Mucosa of descending colon (tissue), 3 donors: ENCODE measurements around the gene FES. TPM values are rescaled to one million over a fixed set of nuclear protein-coding genes. Genes with fewer than 3 reads are reported as not detected.

ENCODE experiments used
- ATAC-seq: fragments of 200-7000 bp; cut with Tn5 transposase; one replicate; pipeline ENCODE4 v1.9.1; 2020; ENCODE audit warnings: mild to moderate bottlenecking, moderate library complexity
- DNase-seq, 3 donors: peaks; one replicate each; pipeline ENCODE4 v3.0.0-alpha.2; 2020
- H3K36me3 ChIP-seq: fragments of 200-600 bp; one replicate; pipeline ENCODE4 v1.8.0; 2021; ENCODE audit warnings: low read depth, mild to moderate bottlenecking
- H3K4me1 ChIP-seq: fragments of 200-600 bp; one replicate; pipeline ENCODE4 v1.8.0; 2021; ENCODE audit warnings: low read depth, mild to moderate bottlenecking
- H3K4me3 ChIP-seq: fragments of 200-600 bp; one replicate; pipeline ENCODE4 v1.8.0; 2021; ENCODE audit warnings: mild to moderate bottlenecking
- H3K9me3 ChIP-seq: fragments of 200-600 bp; one replicate; pipeline ENCODE4 v1.8.0; 2021; ENCODE audit warnings: mild to moderate bottlenecking
- intact Hi-C, 2 donors: fragments of 100-400 bp; cut with DNase I in 1 of 2; cut with micrococcal nuclease in 1 of 2; formaldehyde crosslinking; loops; one replicate each; pipeline versions ENCODE4 v1.11.0 to v1.11.1; 2022; cut with DNase I, micrococcal nuclease
- total RNA-seq, 3 donors: library from RNA; stranded (reverse); fragmentation: NEBNext Ultra II Directional in 2 of 3; extraction: Animal tissue kit (Norgen Biotek cat#: 25700) in 2 of 3; gene quantifications; one replicate each; pipeline versions ENCODE4 v1.2.1 to v1.2.4, GENCODE V29; 2021 to 2023
- TF ChIP-seq, protein P1 (sequence below): fragments of 200-600 bp; IDR thresholded peaks from one replicate; pipeline ENCODE4 v1.8.0; 2022; ENCODE audit warnings: antibody characterized with exemption, mild to moderate bottlenecking
- donor health status: DM: no; HTN: no; CAD: no; lungs with moderate emphysema.
- donor health status: DM: no; HTN: no; CAD: no.
- donor health status: DM: no; HTN: yes; CAD: no.

The FES gene
- total RNA-seq, 3 donors from 2014 or later: 7.9 to 18.6 (median 12.1) TPM

DNA sequence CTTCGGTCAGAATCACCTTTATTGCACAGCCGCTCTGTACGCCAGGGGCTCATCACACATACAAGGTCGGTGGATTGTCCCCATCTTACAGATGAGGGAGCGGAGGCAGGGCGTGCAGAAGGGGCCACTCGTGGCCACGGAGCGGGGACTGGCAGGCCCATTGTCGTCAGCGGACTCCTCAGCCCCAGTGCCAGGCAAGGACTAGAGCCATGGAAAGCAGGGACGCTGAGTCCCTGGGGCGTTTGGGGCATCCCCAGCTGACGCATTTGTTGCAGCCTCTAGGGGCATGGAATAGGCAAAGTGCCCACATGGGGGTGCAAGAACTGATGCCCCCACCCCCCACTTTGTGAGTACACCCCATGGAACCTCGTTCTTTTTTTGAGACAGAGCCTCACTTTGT is 45.8 kb upstream of the FES start:
- TF ChIP-seq, protein P1, sequence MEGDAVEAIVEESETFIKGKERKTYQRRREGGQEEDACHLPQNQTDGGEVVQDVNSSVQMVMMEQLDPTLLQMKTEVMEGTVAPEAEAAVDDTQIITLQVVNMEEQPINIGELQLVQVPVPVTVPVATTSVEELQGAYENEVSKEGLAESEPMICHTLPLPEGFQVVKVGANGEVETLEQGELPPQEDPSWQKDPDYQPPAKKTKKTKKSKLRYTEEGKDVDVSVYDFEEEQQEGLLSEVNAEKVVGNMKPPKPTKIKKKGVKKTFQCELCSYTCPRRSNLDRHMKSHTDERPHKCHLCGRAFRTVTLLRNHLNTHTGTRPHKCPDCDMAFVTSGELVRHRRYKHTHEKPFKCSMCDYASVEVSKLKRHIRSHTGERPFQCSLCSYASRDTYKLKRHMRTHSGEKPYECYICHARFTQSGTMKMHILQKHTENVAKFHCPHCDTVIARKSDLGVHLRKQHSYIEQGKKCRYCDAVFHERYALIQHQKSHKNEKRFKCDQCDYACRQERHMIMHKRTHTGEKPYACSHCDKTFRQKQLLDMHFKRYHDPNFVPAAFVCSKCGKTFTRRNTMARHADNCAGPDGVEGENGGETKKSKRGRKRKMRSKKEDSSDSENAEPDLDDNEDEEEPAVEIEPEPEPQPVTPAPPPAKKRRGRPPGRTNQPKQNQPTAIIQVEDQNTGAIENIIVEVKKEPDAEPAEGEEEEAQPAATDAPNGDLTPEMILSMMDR: no peak
- intact Hi-C loops: no loop called here
- no peaks in the 10 kb centered on the region for H3K36me3 ChIP-seq
- H3K4me3 ChIP-seq: no peak overlapping the region
- no peak for ATAC-seq
- H3K4me1 ChIP-seq: peaks cover 7% of the 10 kb centered on the region
- H3K9me3 ChIP-seq: no peaks in the 10 kb centered on the region
- no peak for DNase-seq

DNA sequence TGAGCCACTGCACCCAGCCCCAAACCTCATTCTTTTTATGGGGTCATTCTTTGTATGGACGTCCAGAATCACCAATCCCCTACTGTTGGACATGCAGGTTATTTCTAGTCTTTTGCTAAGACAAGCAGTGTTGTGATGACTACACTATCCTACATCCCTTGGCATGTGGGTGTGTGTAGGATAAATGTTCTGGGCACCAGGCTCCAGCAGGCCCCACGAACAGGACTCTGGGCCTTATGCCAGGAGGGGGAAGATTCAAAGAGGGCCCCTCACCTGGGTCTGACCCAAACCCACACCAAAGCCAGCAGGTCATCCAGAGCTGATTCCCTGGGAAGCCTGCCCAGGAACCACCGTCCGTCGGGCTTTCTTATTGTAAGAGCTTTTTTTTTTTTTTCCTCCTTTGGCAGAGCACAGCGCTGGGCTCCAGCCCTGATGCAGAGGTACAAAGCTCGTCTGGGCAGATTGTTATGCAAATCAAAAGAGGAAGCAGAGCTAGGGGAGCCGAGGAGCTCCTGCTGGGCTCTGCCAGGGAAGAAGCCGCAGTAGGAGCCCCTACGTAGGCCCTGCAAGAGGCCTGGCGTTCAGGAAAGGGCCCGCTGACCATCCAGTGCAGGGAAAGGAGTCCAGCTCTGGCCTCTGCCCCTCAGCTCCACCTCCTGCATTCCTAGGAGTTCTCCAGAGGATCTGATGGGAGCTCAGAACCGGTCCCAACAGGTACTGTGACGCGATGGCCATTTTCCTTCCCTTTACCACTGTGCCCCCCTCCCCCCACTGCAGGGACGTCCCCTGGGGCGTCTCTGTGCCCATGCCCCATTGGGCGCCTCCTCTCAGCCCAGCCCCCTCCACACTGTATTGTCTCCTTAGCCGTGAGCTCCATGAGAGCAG is 44.9 kb upstream of the FES start:
- Histone ChIP-seq H3K9me3 (no peaks in the 10 kb centered on the region), H3K4me3 (no peak overlapping the region), H3K4me1 (peaks cover 7% of the 10 kb centered on the region), H3K36me3 (no peaks in the 10 kb centered on the region)
- TF ChIP-seq, protein P1: no peak
- ATAC-seq (peak; percentile 96), DNase-seq (peak; percentile 78 to 80 (median 79))
- intact Hi-C loops: no loop called here

DNA sequence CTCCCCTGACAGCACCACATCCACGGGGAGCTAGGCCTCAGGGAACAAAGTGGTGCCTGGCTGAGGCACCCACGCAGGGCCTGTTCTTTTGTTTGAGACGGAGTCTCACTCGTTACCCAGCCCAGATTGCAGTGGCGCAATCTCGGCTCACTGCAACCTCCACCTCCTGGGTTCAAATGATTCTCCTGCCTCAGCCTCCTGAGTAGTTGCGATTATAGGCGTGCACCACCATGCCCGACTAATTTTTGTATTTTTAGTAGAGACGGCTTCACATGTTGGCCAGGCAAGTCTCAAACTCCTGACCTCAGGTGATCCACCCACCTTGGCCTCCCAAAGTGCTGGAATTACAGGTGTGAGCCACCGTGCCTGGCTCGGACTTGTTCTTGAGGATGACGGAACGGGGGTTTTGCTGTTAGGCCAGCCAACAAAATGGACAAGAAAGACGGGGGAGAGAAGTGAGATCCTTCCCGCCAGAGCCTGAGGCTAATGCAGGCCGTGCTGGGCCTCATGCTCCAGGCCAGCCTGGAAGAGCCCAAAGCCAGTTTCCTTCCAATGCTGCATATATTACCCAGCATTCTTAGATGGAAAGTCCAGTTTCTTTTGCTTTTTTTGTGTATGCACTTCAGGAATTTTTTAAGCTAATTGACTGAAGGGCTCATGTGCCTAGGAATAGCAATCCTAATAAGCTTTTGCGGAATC is 44.0 kb upstream of the FES start:
- no peak for DNase-seq
- H3K4me1 ChIP-seq: peaks cover 7% of the 10 kb centered on the region
- no peaks in the 10 kb centered on the region for H3K9me3 ChIP-seq
- intact Hi-C loops: no loop called here
- H3K36me3 ChIP-seq: no peaks in the 10 kb centered on the region
- TF ChIP-seq, protein P1: no peak
- ATAC-seq: no peak
- no peak overlapping the region for H3K4me3 ChIP-seq

DNA sequence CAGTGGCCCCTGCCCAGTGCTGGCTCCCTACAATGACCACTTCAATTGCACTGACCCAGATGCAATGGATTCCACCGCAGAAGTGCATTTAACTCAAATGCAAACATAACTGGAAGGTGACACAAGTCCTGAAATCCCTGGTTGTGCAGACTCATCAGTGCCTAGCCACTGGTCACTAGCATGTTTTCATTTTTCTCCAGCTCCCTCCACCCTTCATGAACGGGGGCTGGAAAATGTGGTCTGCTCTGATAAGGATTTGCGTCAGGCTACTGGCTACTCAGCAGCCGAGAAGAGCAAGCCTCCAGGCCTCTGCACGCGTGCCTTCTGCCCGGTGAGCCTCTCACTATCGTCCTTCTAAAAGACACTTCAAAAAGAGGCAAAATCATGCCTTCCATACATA is 43.4 kb upstream of the FES start:
- DNase-seq: no peak
- H3K36me3 ChIP-seq: no peaks in the 10 kb centered on the region
- TF ChIP-seq, protein P1: no peak
- H3K9me3 ChIP-seq: no peaks in the 10 kb centered on the region
- no peak for ATAC-seq
- H3K4me1 ChIP-seq: peaks cover 7% of the 10 kb centered on the region
- H3K4me3 ChIP-seq: no peak overlapping the region
- intact Hi-C loops: no loop called here

DNA sequence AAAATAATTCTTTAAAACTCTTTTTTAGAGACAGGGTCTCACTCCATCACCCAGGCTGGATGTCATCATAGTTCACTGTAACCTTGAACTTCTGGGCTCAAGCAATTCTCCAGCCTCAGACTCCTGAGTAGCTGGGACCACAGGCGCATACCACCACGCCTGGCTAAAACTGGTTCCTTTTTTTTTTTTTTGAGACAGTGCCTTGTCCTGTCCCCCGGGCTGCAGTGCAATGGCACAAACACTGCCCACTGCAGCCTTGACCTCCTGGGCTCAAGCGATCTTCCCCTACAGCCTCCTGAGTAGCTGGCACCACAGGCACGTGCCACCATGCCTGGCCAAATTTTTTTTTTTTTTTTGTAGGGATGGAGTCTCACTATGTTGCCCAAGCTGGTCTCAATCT is 39.6 kb upstream of the FES start:
- Histone ChIP-seq H3K36me3 (no peaks in the 10 kb centered on the region), H3K4me1 (peaks cover under 1% of the 10 kb centered on the region), H3K4me3 (no peak overlapping the region), H3K9me3 (no peaks in the 10 kb centered on the region)
- ATAC-seq (no peak), DNase-seq (no peak)
- TF ChIP-seq, protein P1: no peak
- intact Hi-C loops: no loop called here
